Medulla oblongata (tissue), 1 donor: ENCODE data around the gene UXS1.
"Not testable (repeated sequence)": the region's sequence is repeated elsewhere in the genome, so short reads cannot be mapped to it uniquely, and the experiment has no call there.

Experiments used
- DNase-seq: peaks from one replicate; pipeline ENCODE4 v3.0.0-alpha.2; 2015; ENCODE audit errors: extremely low spot score

UXS1 gene

DNA sequence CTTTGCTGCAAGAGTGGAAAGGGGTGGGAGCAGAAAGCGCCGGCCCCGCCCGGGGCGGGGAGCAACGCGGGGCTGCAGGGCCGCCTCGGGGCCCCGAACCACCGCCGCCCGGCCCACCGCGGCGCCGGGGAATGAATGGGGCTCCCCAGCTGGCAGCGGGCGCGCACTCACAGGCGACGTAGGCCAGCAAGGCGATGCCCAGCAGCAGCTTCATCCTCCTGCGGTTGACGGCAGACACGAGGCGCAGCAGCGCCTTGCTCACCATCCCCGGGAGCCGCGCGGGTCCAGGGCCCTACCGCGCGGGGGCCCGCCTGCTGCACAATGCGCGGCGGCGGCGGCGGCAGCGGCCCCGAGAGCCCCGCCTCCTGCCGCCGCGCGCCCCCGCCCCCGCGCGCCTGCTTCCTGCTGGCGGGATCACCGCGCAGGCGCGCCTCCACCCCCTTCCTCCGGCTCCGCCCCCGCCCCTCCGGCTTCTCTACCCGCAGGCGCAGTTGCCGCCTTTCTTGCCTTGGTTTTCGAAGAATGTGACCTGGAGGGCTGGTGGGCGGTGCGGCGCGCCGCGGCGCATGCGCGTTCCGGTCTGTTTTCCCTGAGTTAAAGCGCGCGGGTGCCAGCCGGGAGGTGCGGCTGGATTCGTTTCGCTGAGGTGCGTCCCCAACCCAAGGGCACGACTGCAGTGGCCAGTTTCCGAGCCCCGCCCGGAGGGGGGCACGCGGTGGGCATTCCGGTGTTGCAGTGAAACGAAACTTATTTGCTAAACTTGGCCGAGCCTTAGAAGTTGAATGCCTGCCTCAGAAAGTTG, at the start of gene UXS1:
UXS1 (minus strand) TSS at position 325 of the 802 bp plus-strand sequence; CDS start at position 265, 60 bp downstream.
- peak; percentile 97 for DNase-seq

DNA sequence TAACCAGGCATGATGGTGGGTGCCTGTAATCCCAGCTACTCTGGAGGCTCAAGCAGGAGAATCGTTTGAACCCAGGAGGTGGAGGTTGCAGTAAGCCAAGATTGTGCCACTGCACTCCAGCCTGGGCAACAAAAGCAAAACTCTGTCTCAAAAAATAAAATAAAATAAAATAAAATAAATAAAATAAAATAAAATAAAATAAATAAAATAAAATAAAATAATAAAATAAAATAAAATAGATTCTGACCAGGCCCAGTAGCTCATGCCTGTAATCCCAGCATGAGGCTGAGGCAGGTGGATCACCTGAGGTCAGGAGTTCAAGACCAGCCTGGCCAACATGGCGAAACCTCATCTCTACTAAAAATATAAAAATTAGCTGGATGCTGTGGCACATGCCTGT, 45.4 kb upstream of the UXS1 start:
- not testable (repeated sequence) for DNase-seq

DNA sequence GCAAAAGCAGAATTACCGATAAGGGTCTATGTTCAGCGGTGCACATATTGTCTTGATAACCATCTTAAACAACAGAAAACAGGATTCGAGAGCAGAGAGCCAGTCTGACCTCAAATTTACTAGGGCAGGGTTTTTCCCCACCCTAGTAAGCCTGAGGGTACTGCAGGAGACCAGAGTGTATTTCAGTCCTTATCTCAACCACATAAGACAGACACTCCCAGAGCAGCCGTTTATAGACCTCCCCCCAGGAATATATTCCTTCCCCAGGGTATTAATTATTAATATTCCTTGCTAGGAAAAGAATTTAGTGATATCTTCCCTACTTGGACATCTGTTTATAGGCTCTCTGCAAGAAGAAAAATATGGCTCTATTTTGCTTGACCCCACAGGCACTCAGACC, 41.3 kb upstream of the UXS1 start:
- not testable (repeated sequence) for DNase-seq

DNA sequence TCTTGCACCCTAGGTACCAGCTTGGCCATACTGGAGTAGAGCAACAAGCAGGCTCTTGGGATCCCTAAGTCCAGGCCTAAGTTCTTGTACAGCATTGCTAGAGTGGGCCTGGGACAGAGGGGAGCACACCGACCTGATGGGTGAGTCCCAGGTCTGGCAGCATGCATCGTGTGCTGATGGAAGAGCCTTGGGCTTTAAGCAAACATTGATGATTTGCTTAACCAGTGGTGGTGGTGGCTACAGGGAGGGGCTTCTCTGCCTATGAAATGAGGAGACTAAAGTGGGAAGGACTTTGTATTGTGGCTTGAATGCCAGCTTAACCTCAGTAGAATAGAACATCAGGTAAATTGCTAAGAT, 39.2 kb upstream of the UXS1 start:
- no peak for DNase-seq

DNA sequence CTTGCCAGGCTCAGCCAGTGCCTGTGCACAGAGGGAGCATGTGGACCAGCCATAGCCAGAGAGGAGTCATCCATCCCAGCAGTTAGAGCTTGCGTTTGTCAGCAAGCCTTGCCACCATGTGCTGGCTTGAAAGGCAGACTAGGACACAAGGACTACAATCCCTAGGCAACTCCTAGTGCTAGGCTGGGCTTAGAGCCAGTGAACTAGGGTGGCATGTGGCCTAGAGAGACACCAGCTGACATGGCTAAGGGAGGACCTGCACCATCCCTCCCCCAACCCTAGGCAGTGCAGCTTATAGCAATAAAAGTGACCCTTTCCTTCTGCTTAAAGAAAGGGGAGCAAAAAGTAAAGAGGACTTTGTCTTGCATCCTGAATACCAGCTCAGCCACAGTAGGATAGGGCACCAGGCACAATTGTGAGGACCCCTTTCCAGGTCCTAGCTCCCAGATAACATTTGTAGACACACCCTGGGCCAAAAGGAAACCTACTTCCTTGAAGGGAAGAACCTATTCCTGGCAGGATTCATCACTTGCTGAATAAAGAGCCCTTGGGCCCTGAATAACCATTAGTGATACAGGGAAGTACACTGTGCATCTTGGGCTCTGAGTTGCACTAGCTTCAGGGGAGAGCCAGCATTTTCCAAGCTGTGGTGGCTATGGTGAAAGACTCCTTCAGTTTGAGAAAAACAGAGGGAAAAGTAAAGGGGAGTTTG, 38.7 kb upstream of the UXS1 start:
- peak; percentile 75 for DNase-seq

DNA sequence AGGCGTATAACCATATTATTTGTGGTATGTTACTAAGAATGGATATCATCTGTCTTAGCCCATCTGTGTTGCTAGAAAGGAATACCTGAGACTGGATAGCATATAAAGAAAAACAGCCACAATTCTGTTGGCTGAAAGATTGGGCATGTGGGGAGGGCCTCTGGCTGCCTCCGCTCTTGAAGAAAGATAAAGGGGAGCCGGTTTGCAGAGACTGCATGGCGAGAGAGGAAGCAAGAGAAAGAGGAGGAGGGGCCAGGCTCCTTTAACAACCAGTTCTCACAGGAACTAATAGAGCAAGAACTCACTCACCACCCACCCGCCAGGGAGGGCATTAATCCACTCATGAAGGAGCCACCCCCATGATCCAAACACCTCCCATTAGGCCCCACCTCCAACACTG, 29.2 kb upstream of the UXS1 start:
- DNase-seq, result no peak

DNA sequence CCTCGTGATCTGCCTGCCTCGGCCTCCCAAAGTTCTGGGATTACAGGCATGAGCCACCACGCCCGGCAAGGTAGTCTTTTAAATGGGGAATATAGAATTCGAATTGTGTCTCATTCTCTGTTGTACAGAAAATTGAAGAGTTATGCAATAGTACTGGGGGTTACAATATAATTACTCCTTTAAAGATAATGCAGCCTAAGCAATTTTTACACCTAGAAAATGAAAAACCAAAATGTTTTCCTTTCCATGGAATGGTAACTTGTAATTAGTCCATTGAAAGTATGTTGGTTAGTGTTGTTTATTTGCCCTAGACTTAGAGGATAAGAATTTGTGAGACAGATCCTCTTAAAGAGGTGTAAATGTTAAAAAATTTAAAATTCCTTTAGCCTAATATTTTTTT, 28.0 kb upstream of the UXS1 start:
- not testable (repeated sequence) for DNase-seq

DNA sequence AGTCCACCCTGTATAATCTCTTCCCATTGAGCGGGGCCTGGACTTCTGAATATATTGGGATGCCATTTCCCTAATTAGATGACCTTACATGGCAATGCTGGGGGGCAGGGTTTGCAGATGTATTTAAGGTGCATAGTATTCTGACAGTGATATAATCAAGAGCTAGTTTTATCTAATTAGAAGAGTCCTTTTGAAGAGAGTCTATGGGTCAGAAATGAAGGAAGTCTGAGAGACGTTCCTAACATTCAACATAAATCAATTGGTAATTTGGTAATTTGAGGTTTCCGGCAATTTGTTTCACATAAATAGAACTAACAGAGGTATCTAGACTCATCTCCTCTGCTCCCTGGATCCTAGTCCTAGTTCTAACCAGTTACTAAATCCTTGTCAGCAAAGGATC, 25.7 kb upstream of the UXS1 start:
- no peak for DNase-seq

DNA sequence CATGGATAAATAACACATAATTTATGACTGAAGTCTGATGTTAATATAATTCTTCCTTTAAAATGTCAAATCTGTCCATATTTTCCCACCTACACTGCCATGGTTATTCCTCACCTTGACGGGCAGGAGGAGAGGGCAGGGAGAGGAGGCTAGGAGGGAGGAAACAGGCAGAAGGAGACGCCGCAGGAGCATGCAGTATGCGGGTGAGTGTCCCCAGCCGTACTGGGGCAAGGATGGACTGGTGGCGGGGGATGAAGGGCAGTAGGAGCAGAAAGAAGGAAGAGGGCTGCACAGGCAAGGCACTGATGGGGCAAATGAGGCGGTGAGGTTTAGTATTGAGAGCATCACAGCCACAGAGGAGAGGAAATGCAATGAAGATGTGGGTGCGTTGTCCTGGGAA, 25.1 kb upstream of the UXS1 start:
- DNase-seq, result not testable (repeated sequence)

DNA sequence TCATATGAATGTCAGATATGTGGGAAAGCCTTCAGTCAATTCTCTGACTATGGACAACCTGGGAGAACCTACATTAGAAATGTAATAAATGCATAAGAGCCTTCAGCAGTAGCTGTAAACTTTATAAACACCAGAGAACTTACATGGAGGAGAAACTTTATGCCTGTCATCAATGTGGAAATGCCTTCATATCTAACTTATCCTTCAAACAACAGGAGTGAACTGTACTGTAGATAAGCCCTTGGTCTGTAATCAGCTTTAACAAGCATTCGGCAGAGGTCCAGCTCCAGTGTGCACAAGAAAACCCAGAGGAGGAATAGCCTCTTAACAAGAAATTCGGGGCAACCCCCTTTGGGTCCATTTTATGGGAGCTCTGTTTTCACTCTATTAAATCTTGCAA, 14.8 kb upstream of the UXS1 start:
- DNase-seq, result no peak

DNA sequence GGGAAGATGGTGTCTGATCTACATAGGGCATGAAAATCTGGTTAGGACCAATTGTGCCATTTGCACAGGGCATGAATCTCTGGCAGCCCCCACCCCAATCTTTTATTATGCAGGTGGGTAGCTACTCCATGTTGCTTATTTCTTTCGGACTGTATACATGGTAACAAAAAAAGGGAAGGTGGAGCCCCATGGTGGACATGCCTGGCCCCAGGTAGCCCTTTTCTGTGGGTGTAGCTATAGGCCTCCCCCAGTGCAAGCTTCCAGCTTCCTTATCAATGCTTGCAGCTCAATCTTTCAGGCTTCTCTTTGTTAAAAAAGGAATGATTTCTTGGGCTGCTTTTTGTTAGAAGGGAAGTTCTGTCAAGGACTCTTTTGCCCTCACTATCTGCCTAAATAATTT, 14.3 kb upstream of the UXS1 start:
- no peak for DNase-seq

DNA sequence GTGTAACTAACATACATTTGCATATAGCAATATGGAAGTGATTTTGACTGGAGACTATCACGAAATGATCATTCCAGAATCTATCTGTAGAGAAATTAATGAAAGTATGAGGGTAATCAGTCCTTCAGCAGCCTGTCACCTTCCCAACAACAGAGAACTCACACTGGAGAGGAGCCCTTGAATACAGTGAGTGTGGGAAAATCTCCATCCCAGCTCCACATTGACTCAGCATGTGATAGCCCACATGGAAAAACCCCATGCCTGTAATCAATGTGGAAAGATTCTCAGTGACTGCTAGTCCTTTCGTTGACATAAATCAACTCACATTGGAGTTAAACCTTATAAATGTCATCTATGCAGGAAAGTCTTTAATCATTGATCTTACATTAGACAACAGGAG, 13.1 kb upstream of the UXS1 start:
- DNase-seq, result no peak

DNA sequence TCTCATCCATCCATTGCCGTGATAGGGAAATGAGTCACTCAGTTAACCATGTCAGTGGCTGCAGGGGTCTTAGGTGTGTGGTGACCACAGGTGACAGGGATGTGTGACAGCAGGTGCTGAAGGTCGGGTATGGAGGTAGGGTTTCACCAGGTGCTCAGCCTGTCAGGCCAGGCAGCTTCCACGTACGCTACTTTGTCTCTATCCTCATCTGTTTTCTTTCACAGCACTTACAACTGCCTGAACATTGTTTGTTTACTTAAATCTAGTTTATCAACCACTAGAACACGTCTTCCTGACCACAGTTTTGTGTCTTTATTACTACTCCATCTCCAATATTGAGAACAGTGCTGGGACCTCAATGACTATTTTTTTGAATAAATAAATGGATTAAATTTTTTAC, 11.4 kb upstream of the UXS1 start:
- no peak for DNase-seq

DNA sequence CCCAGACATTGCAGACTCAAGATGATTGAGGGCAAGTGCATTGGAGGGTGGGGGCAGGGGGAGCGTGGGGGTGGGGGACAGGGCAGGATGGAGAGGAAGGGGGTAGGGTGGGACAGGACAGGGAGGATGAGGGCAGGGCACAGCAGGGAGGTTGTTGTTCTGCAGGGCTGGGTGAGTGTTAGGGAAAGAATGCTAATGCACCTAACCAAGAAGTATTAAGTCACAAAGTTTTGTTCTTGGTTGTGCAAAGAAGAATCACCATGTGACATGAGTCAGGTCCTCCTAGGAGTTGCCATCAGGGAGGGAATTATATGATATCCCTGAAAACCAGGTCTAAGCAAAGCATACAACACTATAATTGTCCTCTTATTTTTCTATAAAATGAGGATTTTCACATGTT, 10.4 kb upstream of the UXS1 start:
- DNase-seq, result not testable (repeated sequence)

DNA sequence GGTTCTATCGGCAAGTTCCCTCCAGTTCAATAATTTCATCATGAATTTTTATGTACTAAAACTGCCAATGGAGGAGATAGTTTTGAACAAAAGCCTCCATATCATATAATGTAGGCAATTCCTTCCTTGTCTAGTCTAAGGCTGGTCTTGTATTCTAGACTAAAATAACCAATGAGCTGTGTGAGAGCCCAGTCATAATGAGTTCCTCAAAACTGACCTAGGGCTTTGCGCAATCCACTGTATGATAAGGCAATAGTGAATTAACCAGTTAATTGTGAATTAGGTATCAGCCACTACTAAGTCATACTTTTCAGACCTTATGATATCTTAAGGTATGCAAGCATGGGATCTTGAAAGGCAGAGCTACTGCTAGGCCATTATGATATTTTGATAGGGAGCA, 7.6 kb upstream of the UXS1 start:
- DNase-seq, result no peak

DNA sequence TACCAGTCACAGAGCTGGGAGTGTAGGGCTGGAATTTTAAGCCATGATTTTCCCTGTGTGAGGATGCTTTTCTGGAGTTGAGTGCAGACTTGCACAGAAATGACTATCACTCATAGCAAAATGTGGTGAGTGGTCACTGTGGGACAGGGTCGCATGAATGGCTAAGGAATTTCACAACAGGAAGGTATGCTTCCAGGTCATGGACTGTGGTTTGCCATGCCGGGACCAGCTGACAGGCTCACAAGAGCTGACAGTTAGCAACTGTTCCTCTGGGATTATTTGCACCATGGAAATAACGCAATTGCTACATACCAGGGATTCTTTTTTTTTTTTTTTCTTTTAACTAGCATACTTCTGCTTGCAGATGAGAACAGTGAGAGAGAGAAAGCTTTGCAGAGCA, 3.8 kb upstream of the UXS1 start:
- DNase-seq, result no peak

DNA sequence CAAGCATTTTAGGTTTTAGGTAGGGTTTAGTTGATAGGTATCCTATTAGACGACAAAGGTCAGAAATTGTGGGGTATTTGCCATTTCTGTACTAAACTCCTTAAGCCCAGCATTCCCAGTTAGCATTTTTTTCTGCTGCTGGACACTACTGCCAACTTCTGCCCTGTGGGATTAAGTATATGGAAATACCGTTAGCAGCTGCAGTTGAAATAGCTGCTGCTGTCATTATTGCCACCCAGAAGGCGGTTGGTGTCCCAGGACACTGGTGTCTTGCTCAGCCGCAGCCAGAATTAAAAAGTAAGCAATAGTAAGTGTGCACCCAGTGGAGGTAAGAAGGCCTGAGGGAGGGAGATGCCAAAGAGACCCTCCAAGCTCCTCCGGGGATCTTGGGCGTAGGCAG, 1.9 kb upstream of the UXS1 start:
- no peak for DNase-seq

DNA sequence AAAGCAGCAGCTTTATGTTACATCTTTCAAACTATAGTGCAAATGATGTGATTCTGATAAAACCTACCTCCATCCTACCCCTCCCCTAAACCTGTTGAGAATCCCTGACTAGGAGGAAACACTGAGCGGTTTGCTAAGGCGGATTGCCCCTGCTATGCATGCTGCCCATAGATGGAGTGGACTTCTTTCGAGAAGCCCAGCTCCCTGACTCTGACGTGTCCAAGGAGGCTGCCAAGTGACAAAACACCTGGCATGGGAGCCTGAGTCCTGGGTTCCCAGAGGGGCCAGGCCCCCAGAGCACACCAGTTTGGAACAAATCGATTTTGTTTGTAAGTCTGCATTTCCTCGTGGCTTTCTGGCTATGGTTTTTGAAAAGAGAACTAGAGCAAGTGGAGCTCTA, 1.4 kb upstream of the UXS1 start:
- no peak for DNase-seq

DNA sequence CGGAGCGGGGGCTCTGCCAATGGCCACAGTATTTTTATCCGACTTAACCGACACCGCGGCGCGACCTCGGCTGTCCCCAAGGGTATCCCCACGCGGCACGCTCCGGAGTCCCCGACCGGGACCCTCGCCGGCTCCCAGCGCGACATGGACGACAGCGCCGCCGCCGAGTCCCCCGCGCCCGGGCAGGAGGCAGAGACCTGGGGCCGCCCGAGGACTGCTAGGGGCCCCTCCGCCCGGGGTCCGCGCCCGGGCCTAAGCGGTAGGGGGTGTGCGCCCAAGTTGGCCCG, 468 bp downstream of the UXS1 start:
- no peak for DNase-seq

DNA sequence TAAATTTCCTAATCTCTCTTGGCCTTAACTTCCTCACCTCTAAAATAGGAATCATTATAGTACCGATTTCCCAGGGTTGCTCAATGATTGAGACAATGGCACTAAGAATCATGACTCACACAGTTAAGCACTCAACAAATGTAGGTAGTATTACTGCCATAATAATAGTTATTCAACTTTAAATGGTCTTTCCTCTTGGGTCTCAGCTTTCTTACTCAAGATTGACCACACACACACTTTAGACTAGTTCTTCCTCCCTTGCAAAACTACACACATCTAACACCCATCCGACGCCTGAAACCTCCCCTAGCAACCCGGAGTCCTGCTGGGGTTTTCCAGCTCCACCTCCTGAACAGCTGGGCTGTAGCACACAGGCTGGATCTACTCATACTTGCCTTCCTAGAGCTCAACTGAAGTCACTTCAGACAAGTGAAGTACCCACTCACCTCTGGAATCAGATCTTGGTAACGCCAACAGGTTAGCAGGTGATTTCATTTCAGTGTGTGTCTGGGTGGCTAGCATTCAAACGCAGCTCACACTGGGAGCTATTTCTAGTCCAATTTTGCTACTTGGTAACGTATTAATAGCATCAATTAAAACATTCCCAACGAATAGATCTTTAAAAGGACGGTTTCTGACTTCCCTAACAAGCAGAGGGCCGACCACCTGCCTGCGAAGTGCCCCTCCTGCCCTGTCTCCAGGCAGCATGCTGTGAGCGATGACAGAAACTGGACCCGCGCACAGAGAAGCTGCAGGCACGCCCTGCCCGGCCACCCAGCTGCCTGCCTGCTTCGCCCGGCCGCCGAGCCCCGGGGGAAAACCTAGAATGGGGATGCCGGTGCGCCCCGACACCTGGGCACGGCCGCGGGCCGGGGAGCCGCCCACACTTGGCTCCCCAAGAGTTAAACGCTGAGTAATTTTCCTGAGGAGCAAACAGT, 1.1 kb downstream of the UXS1 start:
- peak; percentile 37 for DNase-seq

DNA sequence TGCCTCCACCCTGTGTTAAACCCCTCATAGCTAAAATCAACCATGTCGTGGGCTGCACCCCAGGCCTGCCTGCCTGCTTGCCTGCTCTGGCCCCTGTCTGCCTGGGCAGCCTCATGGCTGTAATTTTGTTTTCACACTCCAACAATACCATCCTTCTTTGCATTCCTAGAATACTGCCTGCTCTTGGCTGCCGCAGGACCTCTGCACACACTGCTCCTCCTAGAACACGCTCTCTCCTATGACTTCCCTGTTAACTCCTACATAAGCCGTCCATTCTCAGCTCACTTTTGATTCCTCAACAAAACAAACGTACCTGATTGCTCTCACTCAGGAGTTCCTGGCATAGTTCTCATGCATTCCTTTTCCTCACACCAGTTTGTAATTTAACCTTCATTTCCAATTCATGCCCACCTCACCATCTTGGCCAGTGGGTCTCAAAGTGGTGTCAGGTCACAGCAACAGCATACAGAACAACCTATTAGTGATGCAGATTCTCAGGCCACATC, 2.5 kb downstream of the UXS1 start:
- no peak for DNase-seq

DNA sequence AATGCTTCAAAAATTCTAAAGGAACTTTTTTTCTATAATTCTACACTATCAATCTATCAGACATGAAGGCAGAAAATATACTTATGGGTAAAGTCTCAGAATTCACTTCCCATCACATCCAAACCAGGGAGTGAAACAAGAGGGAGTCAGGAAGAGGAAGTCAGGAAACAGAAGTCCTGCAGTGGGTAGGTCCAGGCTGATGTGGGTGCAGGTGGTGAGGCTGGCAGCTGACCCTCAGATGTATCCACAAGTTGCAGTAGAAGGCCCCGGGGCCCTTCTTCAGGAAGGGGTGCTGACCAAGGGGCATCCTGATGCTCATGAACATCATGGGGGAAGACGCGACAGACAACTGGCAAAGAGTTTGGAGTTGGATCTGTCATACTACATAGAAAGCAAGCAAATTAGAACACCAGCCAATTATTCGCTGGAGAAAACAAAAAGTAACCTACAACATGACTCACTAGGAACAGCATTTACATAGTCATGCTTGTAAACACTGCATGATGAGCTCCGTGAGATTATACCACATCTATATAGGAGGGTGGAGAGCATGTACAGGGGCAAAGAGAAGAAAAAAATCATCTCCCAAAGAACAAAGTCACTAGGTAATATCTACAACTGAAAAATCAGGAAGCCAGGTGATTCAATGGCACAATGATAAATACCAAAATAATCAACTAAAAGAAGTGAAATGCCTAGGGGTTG, 4.2 kb downstream of the UXS1 start:
- no peak for DNase-seq
